Measurements from ENCODE around the gene WDR20. TPM values are rescaled to one million over a fixed set of nuclear protein-coding genes. Genes with fewer than 3 reads are reported as not detected.

The WDR20 gene, protein sequence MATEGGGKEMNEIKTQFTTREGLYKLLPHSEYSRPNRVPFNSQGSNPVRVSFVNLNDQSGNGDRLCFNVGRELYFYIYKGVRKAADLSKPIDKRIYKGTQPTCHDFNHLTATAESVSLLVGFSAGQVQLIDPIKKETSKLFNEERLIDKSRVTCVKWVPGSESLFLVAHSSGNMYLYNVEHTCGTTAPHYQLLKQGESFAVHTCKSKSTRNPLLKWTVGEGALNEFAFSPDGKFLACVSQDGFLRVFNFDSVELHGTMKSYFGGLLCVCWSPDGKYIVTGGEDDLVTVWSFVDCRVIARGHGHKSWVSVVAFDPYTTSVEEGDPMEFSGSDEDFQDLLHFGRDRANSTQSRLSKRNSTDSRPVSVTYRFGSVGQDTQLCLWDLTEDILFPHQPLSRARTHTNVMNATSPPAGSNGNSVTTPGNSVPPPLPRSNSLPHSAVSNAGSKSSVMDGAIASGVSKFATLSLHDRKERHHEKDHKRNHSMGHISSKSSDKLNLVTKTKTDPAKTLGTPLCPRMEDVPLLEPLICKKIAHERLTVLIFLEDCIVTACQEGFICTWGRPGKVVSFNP
- 14.4 and 18.4 TPM in 2 replicates for total RNA-seq

DNA sequence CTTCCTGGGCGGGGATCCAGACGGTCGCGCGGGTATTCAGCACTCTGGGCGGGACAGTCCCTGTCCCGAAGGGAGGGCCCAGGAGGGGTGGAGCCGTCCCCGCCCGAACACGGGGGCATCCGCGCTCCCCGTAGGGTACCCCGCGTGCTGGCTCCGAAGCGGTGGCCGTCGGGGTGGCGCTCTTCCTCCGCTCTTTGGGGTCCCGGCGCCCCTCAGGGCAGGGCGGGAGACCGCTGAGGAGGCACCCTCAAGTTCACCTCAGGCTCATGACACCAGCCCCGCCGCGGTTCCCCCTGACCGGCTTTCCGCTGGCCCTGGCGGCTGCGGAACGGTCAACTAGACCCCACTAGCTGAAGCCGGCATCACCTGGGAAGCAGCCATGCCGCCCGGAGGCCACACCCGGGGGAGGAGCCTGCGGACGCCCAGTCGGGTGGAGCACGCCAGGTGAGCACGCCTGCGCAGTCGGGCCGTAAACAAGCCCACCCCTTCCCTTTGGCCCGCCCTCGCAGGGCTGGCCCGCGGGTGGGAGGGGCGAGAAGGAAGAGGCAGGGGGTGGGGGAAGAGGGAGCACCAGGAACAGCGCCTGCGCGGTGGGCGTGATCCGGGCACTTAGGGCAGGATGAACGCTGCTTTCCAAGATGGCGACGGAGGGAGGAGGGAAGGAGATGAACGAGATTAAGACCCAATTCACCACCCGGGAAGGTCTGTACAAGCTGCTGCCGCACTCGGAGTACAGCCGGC lies at the start of gene WDR20:
WDR20 (plus strand) TSS at position 612 of the 741 bp plus-strand sequence; CDS start at position 639, 27 bp downstream.

Other genes starting within 250 kb of the WDR20 start
- gene DYNC1H1, start 175.3 kb upstream of the WDR20 start, total RNA-seq: 298 and 398 TPM in 2 replicates
- 227 and 360 TPM in 2 replicates for gene HSP90AA1, start 52.9 kb upstream of the WDR20 start, total RNA-seq
- gene MOK, start 165.3 kb downstream of the WDR20 start, total RNA-seq: 20.6 and 27.2 TPM in 2 replicates
- gene ZNF839, start 179.8 kb downstream of the WDR20 start, total RNA-seq: 6.0 and 9.4 TPM in 2 replicates
- gene CINP, start 223.0 kb downstream of the WDR20 start, total RNA-seq: 48.4 and 57.2 TPM in 2 replicates
- gene TECPR2, start 223.0 kb downstream of the WDR20 start, total RNA-seq: 12.6 and 21.7 TPM in 2 replicates